ENCODE measurements around the gene TNFRSF6B.
"Not testable (repeated sequence)": the region's sequence is repeated elsewhere in the genome, so short reads cannot be mapped to it uniquely, and the experiment has no call there.

Gene TNFRSF6B

GRCh38 chr20:63711085-63711645, 14.7 kb downstream of the TNFRSF6B start:
- DNase-seq = peak; percentile 39

- DNase-seq = no peak
Measured at GRCh38 chr20:63712191-63712590, 15.7 kb downstream of the TNFRSF6B start.

- peak; percentile 2 for DNase-seq
Measured at GRCh38 chr20:63714858-63715257, 18.4 kb downstream of the TNFRSF6B start.

- DNase-seq = no peak
Measured at GRCh38 chr20:63718996-63719395, 22.5 kb downstream of the TNFRSF6B start.

- not testable (repeated sequence) for DNase-seq
Measured at GRCh38 chr20:63722967-63723622, 26.6 kb downstream of the TNFRSF6B start.

- peak; percentile 63 for DNase-seq
Measured at GRCh38 chr20:63730189-63730733, 33.8 kb downstream of the TNFRSF6B start.

GRCh38 chr20:63731410-63731809, 35.0 kb downstream of the TNFRSF6B start:
- peak; percentile 33 for DNase-seq

- peak; percentile 44 for DNase-seq
Measured at GRCh38 chr20:63732118-63733095, 36.0 kb downstream of the TNFRSF6B start.

- peak; percentile 62 for DNase-seq
Measured at GRCh38 chr20:63733117-63733516, 36.7 kb downstream of the TNFRSF6B start.

GRCh38 chr20:63733579-63734081, 37.2 kb downstream of the TNFRSF6B start:
- peak; percentile 61 for DNase-seq

GRCh38 chr20:63734111-63734945, 37.9 kb downstream of the TNFRSF6B start:
- peak; percentile 60 for DNase-seq

- peak; percentile 61 for DNase-seq
Measured at GRCh38 chr20:63734946-63735858, 38.8 kb downstream of the TNFRSF6B start.

- peak; percentile 89 for DNase-seq
Measured at GRCh38 chr20:63735859-63736718, 39.6 kb downstream of the TNFRSF6B start, which contains the start of gene LIME1. TSS of gene LIME1 (plus strand) at chr20:63736664. CDS start at chr20:63737550, 886 bp downstream.

GRCh38 chr20:63736893-63737694, 40.6 kb downstream of the TNFRSF6B start:
- peak; percentile 84 for DNase-seq

GRCh38 chr20:63737695-63737944, 41.2 kb downstream of the TNFRSF6B start:
- no peak for DNase-seq

- DNase-seq = peak; percentile 80
Measured at GRCh38 chr20:63737945-63738686, 41.7 kb downstream of the TNFRSF6B start.

GRCh38 chr20:63738687-63739129, 42.3 kb downstream of the TNFRSF6B start:
- DNase-seq = peak; percentile 81
